ENCODE results near the gene USF3.
A peak's percentile ranks its signal among the peaks of the same experiment; 100 is the strongest.

DNA sequence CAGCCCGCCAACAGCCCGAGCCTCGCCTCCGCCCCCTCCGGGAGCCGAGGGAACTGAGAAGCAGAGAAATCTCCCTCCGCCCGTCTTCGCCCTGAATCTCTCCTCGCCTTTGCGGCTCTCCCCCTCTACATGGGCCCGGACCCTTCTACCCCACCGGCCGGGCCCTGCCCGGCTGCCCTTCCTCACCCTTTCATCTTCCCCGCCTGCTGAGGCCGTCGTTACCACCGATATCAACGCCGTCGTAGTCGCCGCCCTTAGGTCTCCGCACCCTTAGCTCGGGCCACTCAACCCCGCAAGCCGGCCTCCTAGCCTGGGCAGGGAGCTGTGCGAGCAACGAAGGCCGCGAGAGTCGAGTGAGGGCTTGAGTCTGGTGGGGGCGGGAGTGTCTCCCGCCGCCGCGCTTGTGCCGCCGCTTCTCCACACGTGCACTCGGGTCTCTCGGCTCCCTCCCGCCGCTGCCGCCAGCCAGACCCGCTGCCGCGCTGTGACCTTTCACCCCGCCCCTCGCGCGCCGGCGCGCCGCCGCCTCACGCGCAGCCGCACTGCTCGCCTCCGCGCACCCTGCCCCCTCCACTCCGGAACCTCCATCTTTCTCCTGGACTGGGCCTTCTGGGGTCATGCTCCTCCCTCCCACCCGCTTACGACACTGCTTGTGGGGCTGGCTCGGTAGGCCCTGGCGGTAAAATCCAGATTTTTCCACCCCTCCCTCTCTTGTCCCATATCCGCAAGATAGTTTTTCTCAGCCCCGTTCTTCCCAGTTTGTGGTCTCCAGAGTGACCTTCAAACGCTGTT is 49.5 kb upstream of the USF3 start, which contains the start of gene NAA50:
- TF ChIP-seq, protein P1, sequence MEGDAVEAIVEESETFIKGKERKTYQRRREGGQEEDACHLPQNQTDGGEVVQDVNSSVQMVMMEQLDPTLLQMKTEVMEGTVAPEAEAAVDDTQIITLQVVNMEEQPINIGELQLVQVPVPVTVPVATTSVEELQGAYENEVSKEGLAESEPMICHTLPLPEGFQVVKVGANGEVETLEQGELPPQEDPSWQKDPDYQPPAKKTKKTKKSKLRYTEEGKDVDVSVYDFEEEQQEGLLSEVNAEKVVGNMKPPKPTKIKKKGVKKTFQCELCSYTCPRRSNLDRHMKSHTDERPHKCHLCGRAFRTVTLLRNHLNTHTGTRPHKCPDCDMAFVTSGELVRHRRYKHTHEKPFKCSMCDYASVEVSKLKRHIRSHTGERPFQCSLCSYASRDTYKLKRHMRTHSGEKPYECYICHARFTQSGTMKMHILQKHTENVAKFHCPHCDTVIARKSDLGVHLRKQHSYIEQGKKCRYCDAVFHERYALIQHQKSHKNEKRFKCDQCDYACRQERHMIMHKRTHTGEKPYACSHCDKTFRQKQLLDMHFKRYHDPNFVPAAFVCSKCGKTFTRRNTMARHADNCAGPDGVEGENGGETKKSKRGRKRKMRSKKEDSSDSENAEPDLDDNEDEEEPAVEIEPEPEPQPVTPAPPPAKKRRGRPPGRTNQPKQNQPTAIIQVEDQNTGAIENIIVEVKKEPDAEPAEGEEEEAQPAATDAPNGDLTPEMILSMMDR (IDR thresholded peaks at IDR 0.05; ENCODE audit: control extremely low read depth in 1 of 3, insufficient read depth in 1 of 3, low read depth in 1 of 3, low read length in 3 of 3) = peak; percentile 33 to 40 (median 39); a peak in 3 of 4 replicates
- TF ChIP-seq CHD2 (IDR thresholded peaks at IDR 0.05; ENCODE audit: low read length) (peak; percentile 58; the same call in 1 of the 2 replicates), SIX5 (IDR thresholded peaks at IDR 0.05; ENCODE audit: low read depth, low read length) (no peak), TEAD4 (IDR thresholded peaks at IDR 0.05; ENCODE audit: low read depth, low read length) (no peak), ZNF274 (IDR thresholded peaks at IDR 0.05; ENCODE audit: borderline replicate concordance, extremely low read depth, low read length) (no peak), USF2 (IDR thresholded peaks at IDR 0.05; ENCODE audit: low read length) (no peak), EZH2 (IDR thresholded peaks at IDR 0.05; ENCODE audit: low read depth, low read length, severe bottlenecking) (no peak)

Data from H1 (cell line).